ENCODE data around the gene NEURL3.
A peak's percentile ranks its signal among the peaks of the same experiment; 100 is the strongest.

The NEURL3 gene

DNA sequence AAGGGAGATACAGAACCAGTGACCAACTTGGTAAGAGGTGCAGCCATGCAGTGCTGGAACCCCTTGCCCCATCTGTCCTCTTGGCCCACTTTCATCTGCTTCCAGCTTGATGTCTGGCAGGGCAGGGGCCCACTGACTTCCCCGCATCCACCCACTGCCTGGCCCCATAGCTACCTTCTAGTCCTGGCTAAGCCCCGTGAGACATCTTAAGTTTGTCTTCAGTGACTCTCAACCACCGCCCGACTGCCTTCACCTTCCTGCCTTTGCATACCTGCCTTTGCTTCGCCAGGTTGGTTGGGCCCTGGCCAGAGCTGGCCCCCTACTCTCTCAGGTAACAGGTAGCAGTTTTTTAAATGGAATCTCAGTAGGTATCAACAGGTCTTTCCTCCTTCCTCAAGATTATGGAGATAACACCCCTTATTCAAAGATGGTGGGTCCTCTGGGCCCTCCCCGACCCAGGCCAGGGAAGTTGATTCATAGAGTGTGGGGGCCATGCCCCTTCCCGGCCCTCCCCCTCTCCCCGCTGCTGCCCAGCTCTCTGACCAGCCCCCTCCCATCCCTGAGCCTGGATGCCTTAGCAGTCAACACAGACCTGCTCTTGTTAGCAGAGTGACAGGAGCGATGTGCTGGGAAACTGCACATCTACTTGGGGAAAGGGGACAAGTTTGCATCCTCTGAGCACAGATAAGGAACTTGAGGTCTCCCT, 34.2 kb upstream of the NEURL3 start:
- DNase-seq, result peak in 1 of 2 donors; percentile 42

DNA sequence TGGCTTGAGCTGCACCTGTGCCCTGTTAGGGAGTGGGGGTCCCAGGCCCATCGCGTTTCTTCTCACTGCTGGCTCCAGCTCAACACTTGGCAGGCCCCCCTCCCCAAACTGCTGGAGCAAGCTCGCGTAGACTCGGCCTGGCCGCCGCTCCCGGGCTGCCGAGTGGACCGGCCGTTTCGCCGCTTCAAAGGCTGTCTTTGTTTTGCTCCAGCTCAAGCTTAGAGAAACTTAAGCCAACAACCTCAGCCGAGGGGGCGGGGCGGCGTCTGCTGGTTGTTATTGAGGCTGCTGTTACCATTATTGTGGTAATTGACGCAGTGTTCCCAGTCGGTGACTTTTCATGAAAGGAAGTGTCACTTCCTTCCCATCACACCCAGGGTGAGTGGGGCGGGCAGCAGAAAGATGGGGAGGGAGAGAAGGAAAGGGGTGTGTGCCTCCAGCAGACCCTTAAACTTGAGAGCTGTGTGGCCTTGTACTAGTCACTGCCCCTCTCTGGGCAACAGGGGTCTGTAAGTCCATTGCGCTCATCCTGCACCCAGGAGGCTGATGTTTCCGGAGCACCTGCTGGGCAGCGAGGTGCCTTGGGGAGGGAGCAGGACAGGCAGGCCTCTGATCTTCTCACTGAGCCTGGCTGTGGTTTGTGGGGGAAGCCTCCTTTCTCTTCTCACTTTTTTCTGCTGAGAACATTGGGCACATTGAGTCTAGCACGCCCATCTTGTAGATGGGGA, 33.5 kb upstream of the NEURL3 start:
- DNase-seq, result peak; percentile 90 to 95

DNA sequence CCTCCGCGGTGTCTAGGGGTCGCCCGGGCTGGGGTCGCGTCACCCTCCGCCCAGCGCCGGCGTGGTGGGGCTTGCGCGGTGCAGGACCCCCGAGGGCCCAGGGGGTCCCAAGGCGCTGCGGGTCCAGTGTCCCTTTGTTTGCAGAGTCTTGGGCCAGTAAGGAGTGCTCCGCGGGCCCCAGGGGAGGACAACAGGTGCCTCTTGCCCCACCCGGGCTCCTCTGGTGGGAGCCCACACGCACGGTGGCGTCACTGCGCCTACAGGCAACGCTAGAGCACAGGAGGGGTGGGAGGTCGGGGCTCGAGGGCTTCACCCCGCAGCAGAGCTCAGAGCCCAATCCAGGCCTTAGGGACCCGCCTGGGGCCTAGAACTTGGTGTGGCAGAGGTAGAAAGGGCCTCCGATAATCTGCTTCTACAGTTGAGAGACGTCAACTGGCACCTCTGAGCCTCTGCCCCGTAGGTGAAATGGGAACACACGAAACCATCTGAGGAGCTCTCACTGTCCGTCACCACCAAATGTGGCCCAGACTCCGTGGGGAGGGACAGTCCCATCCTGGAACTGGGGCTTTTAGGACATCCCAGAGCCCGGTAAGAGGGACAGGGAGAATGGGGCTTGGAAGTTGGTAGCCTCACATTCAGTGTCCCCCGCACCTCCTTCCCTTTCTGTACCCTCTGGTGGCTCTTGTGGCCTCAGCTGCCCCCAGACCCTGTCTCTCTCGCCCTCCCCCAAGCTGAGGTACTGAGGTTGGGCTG, 32.8 kb upstream of the NEURL3 start:
- DNase-seq, result peak; percentile 46 to 58

GRCh38 chr2:96537066-96537733, 32.0 kb upstream of the NEURL3 start:
- peak; percentile 85 to 88 for DNase-seq

- peak; percentile 92 to 95 for DNase-seq
Observed at GRCh38 chr2:96536445-96537065, 31.4 kb upstream of the NEURL3 start, which contains the start of gene ARID5A. Gene ARID5A, plus strand, starts transcription at chr2:96536752. Its CDS starts 75 bp downstream, at chr2:96536827.

DNA sequence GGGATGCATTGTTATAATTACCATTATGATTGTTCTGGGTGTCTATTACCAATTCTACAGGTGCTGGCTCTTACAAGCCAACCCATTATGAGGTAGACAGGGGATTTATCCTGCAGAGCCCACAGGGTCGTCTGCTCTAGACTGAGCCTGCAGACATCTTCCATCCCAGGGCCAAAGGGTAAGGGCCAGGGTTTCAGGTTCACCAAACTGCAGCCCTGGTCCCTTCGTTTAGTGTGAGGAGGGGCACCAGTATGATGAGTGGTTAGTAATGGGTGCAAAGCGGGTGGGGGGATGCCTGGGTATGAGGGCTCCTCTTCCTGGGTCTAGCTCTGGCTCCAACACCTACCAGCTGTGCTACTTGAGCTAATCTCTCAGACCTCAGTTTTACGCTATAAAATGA, 30.2 kb upstream of the NEURL3 start:
- DNase-seq, result no peak

- DNase-seq, result no peak
Observed at GRCh38 chr2:96534701-96535181, 29.6 kb upstream of the NEURL3 start.

DNA sequence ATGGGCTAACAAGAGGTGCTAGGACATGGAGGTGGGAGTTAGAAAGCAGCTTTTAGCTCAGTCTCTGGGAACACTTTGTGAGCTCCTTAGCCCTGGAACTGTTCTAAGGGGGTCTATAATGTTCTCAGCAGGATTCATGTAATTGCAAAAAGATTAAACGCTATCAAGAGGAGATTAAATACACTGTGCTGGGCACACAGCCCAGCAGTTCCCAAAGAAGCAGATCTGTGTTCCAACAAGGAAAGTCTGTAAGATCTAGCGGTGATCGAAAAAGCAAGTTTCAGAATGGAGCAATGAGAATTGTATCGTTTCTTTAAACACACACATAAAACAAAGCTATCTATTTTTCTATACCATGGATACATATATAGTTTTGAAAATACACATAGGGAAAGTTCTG, 29.0 kb upstream of the NEURL3 start:
- DNase-seq, result no peak

- no peak for DNase-seq
Observed at GRCh38 chr2:96533292-96534073, 28.3 kb upstream of the NEURL3 start.

DNA sequence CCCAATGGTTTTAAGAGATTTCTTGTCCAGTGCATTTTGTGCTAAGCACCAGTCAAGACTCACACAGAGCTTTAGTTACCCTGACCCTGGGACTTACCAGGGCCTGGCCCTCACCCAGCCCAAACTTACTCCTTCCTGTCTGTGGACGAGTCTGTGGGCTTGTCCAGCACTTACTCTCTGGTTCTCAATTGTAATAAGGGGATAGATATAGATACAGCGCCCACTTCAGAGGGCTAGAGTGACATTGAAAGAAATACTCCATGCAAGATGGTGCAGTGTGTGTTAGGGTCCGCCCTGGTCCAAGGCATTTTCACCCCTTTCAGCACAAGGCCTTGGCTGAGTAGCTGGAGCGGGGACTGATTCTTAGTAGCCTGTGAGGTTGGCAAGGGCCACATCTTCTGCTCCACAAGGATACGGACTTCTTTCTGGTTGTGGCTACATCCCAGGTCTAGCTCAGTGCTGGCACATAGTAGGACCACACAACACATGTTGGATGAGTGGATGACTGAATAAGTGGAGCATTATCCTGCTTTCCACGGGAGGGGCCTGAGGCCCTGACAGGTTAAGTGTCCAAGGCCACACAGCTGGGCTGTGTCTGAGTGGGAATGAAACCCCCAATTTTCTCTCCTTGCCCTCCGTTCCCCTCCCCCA, 27.6 kb upstream of the NEURL3 start:
- DNase-seq, result no peak

GRCh38 chr2:96531872-96532505, 26.8 kb upstream of the NEURL3 start:
- DNase-seq, result peak; percentile 87 to 89

DNA sequence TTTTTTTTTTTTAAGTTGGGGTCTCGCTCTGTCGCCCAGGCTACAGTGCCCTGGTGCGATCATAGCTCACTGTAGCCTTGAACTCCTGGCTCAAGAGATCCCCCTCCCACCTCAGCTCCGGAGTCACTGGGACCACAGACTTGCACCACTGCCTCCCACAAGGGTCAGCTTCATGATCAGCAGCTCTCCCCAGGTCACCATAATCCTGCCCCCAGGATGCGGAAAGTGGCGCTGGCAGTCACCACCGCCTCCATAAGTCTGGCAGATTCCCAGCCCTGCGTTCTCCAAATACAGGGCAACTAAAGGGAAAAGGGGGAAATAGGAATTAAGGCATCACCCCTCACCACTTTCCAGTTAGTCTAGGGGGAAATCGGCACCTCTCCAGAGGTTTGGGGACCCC, 26.2 kb upstream of the NEURL3 start:
- DNase-seq, result no peak

GRCh38 chr2:96530474-96531357, 25.6 kb upstream of the NEURL3 start:
- DNase-seq, result no peak

DNA sequence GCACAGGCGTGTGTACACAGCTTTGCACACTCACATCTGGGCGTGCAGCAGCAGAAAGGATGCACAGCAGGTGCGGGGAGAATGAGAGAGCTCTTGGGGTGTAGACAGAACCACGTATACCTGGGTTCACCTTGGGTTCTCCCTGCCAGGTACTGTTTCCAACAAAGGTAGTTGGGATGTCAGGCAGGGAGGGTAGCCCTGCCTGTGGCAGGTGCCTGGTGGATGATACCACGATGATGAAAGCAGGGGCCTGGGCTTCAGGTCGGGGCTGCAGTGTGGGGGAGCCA, 24.9 kb upstream of the NEURL3 start:
- DNase-seq, result no peak

DNA sequence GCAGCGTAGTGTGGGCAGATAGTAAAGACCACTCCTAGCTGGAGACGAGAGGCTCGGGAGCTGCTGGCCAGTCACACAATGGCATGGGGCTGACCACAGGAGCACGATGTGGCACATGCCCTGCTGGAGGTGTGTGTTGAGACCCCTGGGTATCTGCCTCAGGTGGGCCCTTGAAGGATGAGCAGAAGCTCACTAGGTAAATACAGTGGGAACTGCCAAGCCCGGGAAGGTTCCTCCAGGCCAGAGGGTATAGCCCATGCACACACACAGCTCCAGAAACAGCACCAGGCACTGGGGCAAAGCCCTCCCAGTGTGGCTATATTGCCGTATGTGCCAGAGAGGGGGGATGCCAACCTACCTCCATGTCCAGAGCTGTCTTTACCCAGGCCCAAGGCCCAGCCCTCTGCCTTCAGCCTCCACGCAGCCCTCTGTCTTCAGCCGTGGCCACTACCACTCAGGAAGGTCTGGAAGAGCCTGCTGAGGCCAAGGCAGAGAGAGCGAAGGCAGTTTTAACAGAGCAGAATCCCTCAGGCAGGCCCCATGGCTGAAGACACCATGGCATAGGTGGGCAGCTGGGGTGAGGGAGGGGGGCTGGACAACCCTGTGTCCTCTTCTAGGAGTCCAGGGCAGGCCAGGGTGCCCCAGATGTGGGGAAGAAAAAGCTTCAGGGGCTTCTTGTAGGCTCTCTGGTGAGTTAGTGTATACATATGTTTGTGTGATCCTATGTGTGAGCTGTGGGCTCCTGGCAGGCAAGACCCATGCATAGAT, 24.4 kb upstream of the NEURL3 start:
- DNase-seq, result no peak

GRCh38 chr2:96528700-96529375, 23.7 kb upstream of the NEURL3 start:
- no peak for DNase-seq

DNA sequence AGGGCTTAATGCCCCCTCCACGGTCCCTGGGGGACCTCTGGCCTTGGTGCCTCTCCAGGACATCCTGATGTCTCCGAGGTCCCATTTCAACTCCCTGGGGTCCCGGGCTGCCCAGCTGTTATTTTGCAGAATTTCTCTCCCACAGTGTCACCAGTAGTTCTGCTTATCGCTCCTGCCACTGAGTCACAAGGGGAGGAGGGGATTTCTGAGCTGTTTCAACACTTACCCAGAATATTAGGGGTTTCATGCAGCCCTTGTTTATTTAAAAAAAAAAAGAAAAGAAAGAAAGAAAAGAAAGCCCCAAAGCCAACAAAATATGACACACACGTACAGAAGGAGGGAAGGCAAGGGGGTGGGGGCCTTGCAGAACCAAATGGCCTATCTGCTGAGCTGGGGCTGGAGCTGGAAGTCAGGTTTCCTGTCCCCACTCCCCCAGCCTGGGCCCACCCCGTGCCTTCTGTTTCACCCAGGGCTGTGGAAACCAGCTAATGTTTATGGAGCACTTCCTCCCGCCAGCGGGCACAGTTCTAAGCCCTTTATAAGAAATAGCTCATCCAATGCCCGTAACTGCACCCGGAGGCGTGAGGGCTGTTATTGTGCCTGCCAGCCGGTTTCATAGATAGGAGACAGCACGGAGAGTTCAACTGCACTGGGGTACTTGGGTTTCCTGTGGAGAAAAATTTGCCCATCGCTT, 23.0 kb upstream of the NEURL3 start:
- peak; percentile 74 to 80 for DNase-seq
